ENCODE results near the gene SLC22A7.

DNA sequence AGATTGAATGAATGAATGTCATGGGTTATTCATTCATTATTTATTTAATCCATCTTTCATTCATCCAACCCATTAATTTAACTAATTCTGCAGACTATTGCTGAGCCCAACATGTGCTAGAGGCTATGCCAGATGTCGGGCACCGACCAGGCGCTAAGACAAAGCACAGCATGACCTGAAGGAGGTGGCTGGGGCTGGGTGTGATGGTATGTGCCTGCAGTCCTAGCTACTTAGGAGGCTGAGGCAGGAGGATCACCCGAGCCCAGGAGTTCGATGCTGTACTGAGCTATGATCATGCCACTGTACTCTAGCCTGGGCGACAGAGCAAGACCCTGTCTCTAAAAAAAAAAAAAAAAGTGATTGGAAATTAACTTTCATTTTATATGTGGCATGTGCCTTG is 5.7 kb upstream of the SLC22A7 start:
- TF ChIP-seq, protein P1, sequence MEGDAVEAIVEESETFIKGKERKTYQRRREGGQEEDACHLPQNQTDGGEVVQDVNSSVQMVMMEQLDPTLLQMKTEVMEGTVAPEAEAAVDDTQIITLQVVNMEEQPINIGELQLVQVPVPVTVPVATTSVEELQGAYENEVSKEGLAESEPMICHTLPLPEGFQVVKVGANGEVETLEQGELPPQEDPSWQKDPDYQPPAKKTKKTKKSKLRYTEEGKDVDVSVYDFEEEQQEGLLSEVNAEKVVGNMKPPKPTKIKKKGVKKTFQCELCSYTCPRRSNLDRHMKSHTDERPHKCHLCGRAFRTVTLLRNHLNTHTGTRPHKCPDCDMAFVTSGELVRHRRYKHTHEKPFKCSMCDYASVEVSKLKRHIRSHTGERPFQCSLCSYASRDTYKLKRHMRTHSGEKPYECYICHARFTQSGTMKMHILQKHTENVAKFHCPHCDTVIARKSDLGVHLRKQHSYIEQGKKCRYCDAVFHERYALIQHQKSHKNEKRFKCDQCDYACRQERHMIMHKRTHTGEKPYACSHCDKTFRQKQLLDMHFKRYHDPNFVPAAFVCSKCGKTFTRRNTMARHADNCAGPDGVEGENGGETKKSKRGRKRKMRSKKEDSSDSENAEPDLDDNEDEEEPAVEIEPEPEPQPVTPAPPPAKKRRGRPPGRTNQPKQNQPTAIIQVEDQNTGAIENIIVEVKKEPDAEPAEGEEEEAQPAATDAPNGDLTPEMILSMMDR (IDR thresholded peaks at IDR 0.05), result no peak
- TF ChIP-seq POLR2A (IDR thresholded peaks at IDR 0.05), result no peak
